ENCODE data around the gene ZNF618.
"Not testable (repeated sequence)": the region's sequence is repeated elsewhere in the genome, so short reads cannot be mapped to it uniquely, and the experiment has no call there.

The ZNF618 gene

GRCh38 chr9:114080773-114081440 is 204.8 kb downstream of the ZNF618 start:
- H3K27ac ChIP-seq (ENCODE audit: insufficient read depth, low read length, poor library complexity, severe bottlenecking), result no peak overlapping the region
- no peak overlapping the region for H3K4me3 ChIP-seq (ENCODE audit: insufficient read depth, low read depth, low read length, poor library complexity, severe bottlenecking)
- no peaks in the 10 kb centered on the region for H3K36me3 ChIP-seq (ENCODE audit: control insufficient read depth, insufficient read depth, low read length)
- H3K9me3 ChIP-seq (ENCODE audit: control insufficient read depth, low read length), result no peaks in the 10 kb centered on the region
- DNase-seq, result no peak
- H3K4me1 ChIP-seq (ENCODE audit: control insufficient read depth, insufficient read depth, low read length, poor library complexity, severe bottlenecking), result no peaks in the 10 kb centered on the region
- H3K27me3 ChIP-seq (replicated peaks; ENCODE audit: control insufficient read depth, insufficient read depth, low read length, poor library complexity, severe bottlenecking), result peaks cover 4% of the 10 kb centered on the region

- no peaks in the 10 kb centered on the region for H3K36me3 ChIP-seq (ENCODE audit: control insufficient read depth, insufficient read depth, low read length)
- DNase-seq, result no peak
Measured at GRCh38 chr9:114081441-114082016, 205.4 kb downstream of the ZNF618 start.

GRCh38 chr9:114082017-114082762 is 206.1 kb downstream of the ZNF618 start:
- H3K4me1 ChIP-seq (ENCODE audit: control insufficient read depth, insufficient read depth, low read length, poor library complexity, severe bottlenecking), result no peaks in the 10 kb centered on the region
- H3K36me3 ChIP-seq (ENCODE audit: control insufficient read depth, insufficient read depth, low read length), result no peaks in the 10 kb centered on the region
- peaks cover 4% of the 10 kb centered on the region for H3K27me3 ChIP-seq (replicated peaks; ENCODE audit: control insufficient read depth, insufficient read depth, low read length, poor library complexity, severe bottlenecking)
- no peak overlapping the region for H3K4me3 ChIP-seq (ENCODE audit: insufficient read depth, low read depth, low read length, poor library complexity, severe bottlenecking)
- H3K27ac ChIP-seq (ENCODE audit: insufficient read depth, low read length, poor library complexity, severe bottlenecking), result no peak overlapping the region
- H3K9me3 ChIP-seq (ENCODE audit: control insufficient read depth, low read length), result no peaks in the 10 kb centered on the region
- DNase-seq, result peak; percentile 30 to 58 (median 32)

More at GRCh38 chr9:114081441-114082016, 205.4 kb downstream of the ZNF618 start:
- no peak overlapping the region for H3K27ac ChIP-seq (ENCODE audit: insufficient read depth, low read length, poor library complexity, severe bottlenecking)
- H3K9me3 ChIP-seq (ENCODE audit: control insufficient read depth, low read length), result no peaks in the 10 kb centered on the region
- H3K27me3 ChIP-seq (replicated peaks; ENCODE audit: control insufficient read depth, insufficient read depth, low read length, poor library complexity, severe bottlenecking), result peaks cover 4% of the 10 kb centered on the region
- H3K4me1 ChIP-seq (ENCODE audit: control insufficient read depth, insufficient read depth, low read length, poor library complexity, severe bottlenecking), result no peaks in the 10 kb centered on the region
- no peak overlapping the region for H3K4me3 ChIP-seq (ENCODE audit: insufficient read depth, low read depth, low read length, poor library complexity, severe bottlenecking)

GRCh38 chr9:114082763-114083412 is 206.8 kb downstream of the ZNF618 start:
- not testable (repeated sequence) for DNase-seq; H3K9me3 ChIP-seq (ENCODE audit: control insufficient read depth, low read length); H3K27me3 ChIP-seq (replicated peaks; ENCODE audit: control insufficient read depth, insufficient read depth, low read length, poor library complexity, severe bottlenecking); H3K36me3 ChIP-seq (ENCODE audit: control insufficient read depth, insufficient read depth, low read length); H3K4me3 ChIP-seq (ENCODE audit: insufficient read depth, low read depth, low read length, poor library complexity, severe bottlenecking); H3K4me1 ChIP-seq (ENCODE audit: control insufficient read depth, insufficient read depth, low read length, poor library complexity, severe bottlenecking); H3K27ac ChIP-seq (ENCODE audit: insufficient read depth, low read length, poor library complexity, severe bottlenecking)

GRCh38 chr9:114083666-114084065 is 207.6 kb downstream of the ZNF618 start:
- Histone ChIP-seq H3K9me3 (ENCODE audit: control insufficient read depth, low read length) (no peaks in the 10 kb centered on the region), H3K36me3 (ENCODE audit: control insufficient read depth, insufficient read depth, low read length) (no peaks in the 10 kb centered on the region), H3K4me1 (ENCODE audit: control insufficient read depth, insufficient read depth, low read length, poor library complexity, severe bottlenecking) (no peaks in the 10 kb centered on the region), H3K4me3 (ENCODE audit: insufficient read depth, low read depth, low read length, poor library complexity, severe bottlenecking) (no peak overlapping the region), H3K27me3 (replicated peaks; ENCODE audit: control insufficient read depth, insufficient read depth, low read length, poor library complexity, severe bottlenecking) (peaks cover 3% of the 10 kb centered on the region), H3K27ac (ENCODE audit: insufficient read depth, low read length, poor library complexity, severe bottlenecking) (no peak overlapping the region)
- no peak for DNase-seq

- no peak for DNase-seq
Measured at GRCh38 chr9:114084282-114085073, 208.4 kb downstream of the ZNF618 start.

GRCh38 chr9:114085387-114085789 is 209.3 kb downstream of the ZNF618 start:
- Histone ChIP-seq H3K4me3 (ENCODE audit: insufficient read depth, low read depth, low read length, poor library complexity, severe bottlenecking) (no peak overlapping the region), H3K36me3 (ENCODE audit: control insufficient read depth, insufficient read depth, low read length) (no peaks in the 10 kb centered on the region), H3K27me3 (replicated peaks; ENCODE audit: control insufficient read depth, insufficient read depth, low read length, poor library complexity, severe bottlenecking) (no peaks in the 10 kb centered on the region), H3K4me1 (ENCODE audit: control insufficient read depth, insufficient read depth, low read length, poor library complexity, severe bottlenecking) (no peaks in the 10 kb centered on the region), H3K27ac (ENCODE audit: insufficient read depth, low read length, poor library complexity, severe bottlenecking) (no peak overlapping the region), H3K9me3 (ENCODE audit: control insufficient read depth, low read length) (no peaks in the 10 kb centered on the region)
- no peak for DNase-seq

More at GRCh38 chr9:114084282-114085073, 208.4 kb downstream of the ZNF618 start:
- H3K36me3 ChIP-seq (ENCODE audit: control insufficient read depth, insufficient read depth, low read length), result no peaks in the 10 kb centered on the region
- no peaks in the 10 kb centered on the region for H3K9me3 ChIP-seq (ENCODE audit: control insufficient read depth, low read length)
- no peaks in the 10 kb centered on the region for H3K27me3 ChIP-seq (replicated peaks; ENCODE audit: control insufficient read depth, insufficient read depth, low read length, poor library complexity, severe bottlenecking)
- H3K27ac ChIP-seq (ENCODE audit: insufficient read depth, low read length, poor library complexity, severe bottlenecking), result no peak overlapping the region
- no peaks in the 10 kb centered on the region for H3K4me1 ChIP-seq (ENCODE audit: control insufficient read depth, insufficient read depth, low read length, poor library complexity, severe bottlenecking)
- no peak overlapping the region for H3K4me3 ChIP-seq (ENCODE audit: insufficient read depth, low read depth, low read length, poor library complexity, severe bottlenecking)

GRCh38 chr9:114086009-114086408 is 209.9 kb downstream of the ZNF618 start:
- Histone ChIP-seq H3K27me3 (replicated peaks; ENCODE audit: control insufficient read depth, insufficient read depth, low read length, poor library complexity, severe bottlenecking) (no peaks in the 10 kb centered on the region), H3K4me1 (ENCODE audit: control insufficient read depth, insufficient read depth, low read length, poor library complexity, severe bottlenecking) (no peaks in the 10 kb centered on the region), H3K9me3 (ENCODE audit: control insufficient read depth, low read length) (no peaks in the 10 kb centered on the region), H3K36me3 (ENCODE audit: control insufficient read depth, insufficient read depth, low read length) (no peaks in the 10 kb centered on the region), H3K27ac (ENCODE audit: insufficient read depth, low read length, poor library complexity, severe bottlenecking) (no peak overlapping the region), H3K4me3 (ENCODE audit: insufficient read depth, low read depth, low read length, poor library complexity, severe bottlenecking) (no peak overlapping the region)
- DNase-seq, result no peak

- Histone ChIP-seq H3K27ac (ENCODE audit: insufficient read depth, low read length, poor library complexity, severe bottlenecking) (no peak overlapping the region), H3K27me3 (replicated peaks; ENCODE audit: control insufficient read depth, insufficient read depth, low read length, poor library complexity, severe bottlenecking) (no peaks in the 10 kb centered on the region), H3K4me3 (ENCODE audit: insufficient read depth, low read depth, low read length, poor library complexity, severe bottlenecking) (no peak overlapping the region), H3K9me3 (ENCODE audit: control insufficient read depth, low read length) (no peaks in the 10 kb centered on the region), H3K4me1 (ENCODE audit: control insufficient read depth, insufficient read depth, low read length, poor library complexity, severe bottlenecking) (no peaks in the 10 kb centered on the region), H3K36me3 (ENCODE audit: control insufficient read depth, insufficient read depth, low read length) (no peaks in the 10 kb centered on the region)
- DNase-seq, result no peak
Measured at GRCh38 chr9:114086607-114087006, 210.5 kb downstream of the ZNF618 start.

Measured in effector memory CD4-positive, alpha-beta T cell (primary cell).